Measurements from ENCODE around the gene RBPMS2. TPM values are rescaled to one million over a fixed set of nuclear protein-coding genes. Genes with fewer than 3 reads are reported as not detected.

RBPMS2 gene
- total and polyA plus RNA-seq, 2 of the 8 experiments (the other 6 are each of a cell fraction or from before 2014, with no cell fraction given), result 55.8 to 238 TPM

GRCh38 chr15:64747578-64747977, 27.8 kb downstream of the RBPMS2 start:
- DNase-seq (ENCODE audit: low read depth in 1 of 2, low spot score in 2 of 2), result no peak
- Histone ChIP-seq H4K91ac (replicated peaks; ENCODE audit: insufficient read length, low read length) (no peak overlapping the region), H4K5ac (ENCODE audit: insufficient read length, low read depth, low read length) (no peak overlapping the region), H3K23ac (ENCODE audit: insufficient read length) (no peak overlapping the region), H3K4ac (replicated peaks; ENCODE audit: insufficient read length, low read depth, low read length) (no peak overlapping the region), H3K79me1 (ENCODE audit: low read depth, low read length) (peaks cover 16% of the 10 kb centered on the region), H2BK12ac (ENCODE audit: low read depth, low read length) (no peak overlapping the region), H3K14ac (ENCODE audit: insufficient read length) (no peak overlapping the region), H2BK15ac (ENCODE audit: low read length) (no peak overlapping the region), H2BK120ac (replicated peaks; ENCODE audit: low read depth, low read length) (no peak overlapping the region), H2AFZ (ENCODE audit: low read length) (no peak overlapping the region), H3K9ac (replicated peaks in 1 of 4; ENCODE audit: extremely low read depth in 1 of 4, low read depth in 3 of 4, low read length in 3 of 4) (no peak overlapping the region), H3K27me3 (replicated peaks in 1 of 4; ENCODE audit: control insufficient read depth in 3 of 4, extremely low read depth in 1 of 4, insufficient read depth in 3 of 4, low read length in 3 of 4) (no peaks in the 10 kb centered on the region), H4K20me1 (replicated peaks in 1 of 2; ENCODE audit: control insufficient read depth in 1 of 2, insufficient read depth in 2 of 2, low read length in 2 of 2) (peaks cover 17 to 18% of the 10 kb centered on the region in 2 experiments), H3K18ac (ENCODE audit: extremely low read depth, low read length) (no peak overlapping the region), H2BK5ac (ENCODE audit: low read depth, low read length) (peak overlapping the region; percentile 87), H3K23me2 (ENCODE audit: low read depth, low read length) (no peaks in the 10 kb centered on the region), H2BK20ac (ENCODE audit: low read length) (no peak overlapping the region), H3K79me2 (ENCODE audit: control insufficient read depth in 1 of 2, insufficient read depth in 2 of 2, low read length in 2 of 2) (peaks cover 0 to 82% of the 10 kb centered on the region in 2 experiments; a peak in 2 of 4 replicates), H3K56ac (replicated peaks; ENCODE audit: insufficient read length, low read depth, low read length) (no peak overlapping the region), H3K9me3 (ENCODE audit: insufficient read depth in 2 of 2, low read depth in 1 of 2, low read length in 1 of 2) (no peaks in the 10 kb centered on the region), H3K4me3 (ENCODE audit: extremely low read depth in 1 of 4, insufficient read depth in 2 of 4, low read depth in 3 of 4, low read length in 4 of 4) (no peak overlapping the region), H3K27ac (ENCODE audit: low read depth, low read length) (no peak overlapping the region), H2AK5ac (ENCODE audit: low read depth, low read length) (no peak overlapping the region), H3K4me1 (replicated peaks in 1 of 4; ENCODE audit: control insufficient read depth in 3 of 4, insufficient read depth in 4 of 4, low read length in 3 of 4) (peaks cover 0 to 10% (median 7%) of the 10 kb centered on the region in 4 experiments; a peak in 5 of 7 replicates), H3K36me3 (ENCODE audit: control insufficient read depth in 2 of 4, insufficient read depth in 4 of 4, low read length in 3 of 4) (peaks cover 13 to 52% (median 31%) of the 10 kb centered on the region in 4 experiments), H4K8ac (ENCODE audit: extremely low read depth, insufficient read depth, low read length) (no peak overlapping the region), H3K4me2 (ENCODE audit: insufficient read depth in 1 of 2, low read depth in 2 of 2, low read length in 2 of 2) (no peak overlapping the region)
- WGBS, 2 experiments (ENCODE audit: extremely low coverage in 1 of 2, insufficient coverage in 1 of 2, insufficient read length in 1 of 2, insufficient replicate concordance in 2 of 2, low coverage in 1 of 2, low lambda C conversion rate in 2 of 2, missing lambda C conversion rate in 1 of 2), result 92% methylated on average over 9 of the region's 9 CpGs; no CpG with 5 or more reads in 1 of the 2 experiments
- ChIA-PET CTCF (ENCODE audit: partially characterized antibody) (interaction anchor here (0.8 to 46.3 kb wide), 4 partner anchors 9 to 64 kb away, joined by 3 to 883 read pairs (median 87); no protein-coding TSS in a partner anchor), POLR2A (ENCODE audit: partially characterized antibody) (interaction anchor here (0.7 to 59.2 kb wide), 6 partner anchors 9 to 53 kb away, joined by 3 to 1192 read pairs (median 6); no protein-coding TSS in a partner anchor)
- no peak for FAIRE-seq
- no peak for TF ChIP-seq SAP30 (IDR thresholded peaks at IDR 0.05; ENCODE audit: insufficient read depth, insufficient replicate concordance, low read length)
- no peak for TF ChIP-seq ZNF274 (IDR thresholded peaks at IDR 0.05; ENCODE audit: borderline replicate concordance, extremely low read depth, low read length)

Measured in H1 (cell line).